ENCODE data around the gene TPGS2.

- no peak for TF ChIP-seq CTCF (IDR thresholded peaks at IDR 0.05 in 8 of 11, conservative IDR thresholded peaks at IDR 0.05 in 3 of 11)
- TF ChIP-seq POLR2A (IDR thresholded peaks at IDR 0.05) = no peak
- TF ChIP-seq POLR2AphosphoS5 (IDR thresholded peaks at IDR 0.05) = no peak
Observed at GRCh38 chr18:36777566-36777965, 51.2 kb downstream of the TPGS2 start.
